GM19043 (cell line): ENCODE measurements around the gene ARMC8.

Experiments
- ATAC-seq: cut with Tn5 transposase; IDR thresholded peaks from one replicate; pipeline ENCODE4 v1.9.1; 2021; ENCODE audit warnings: low read depth; ENCODE audit not compliant: unreplicated experiment

ARMC8 gene

DNA sequence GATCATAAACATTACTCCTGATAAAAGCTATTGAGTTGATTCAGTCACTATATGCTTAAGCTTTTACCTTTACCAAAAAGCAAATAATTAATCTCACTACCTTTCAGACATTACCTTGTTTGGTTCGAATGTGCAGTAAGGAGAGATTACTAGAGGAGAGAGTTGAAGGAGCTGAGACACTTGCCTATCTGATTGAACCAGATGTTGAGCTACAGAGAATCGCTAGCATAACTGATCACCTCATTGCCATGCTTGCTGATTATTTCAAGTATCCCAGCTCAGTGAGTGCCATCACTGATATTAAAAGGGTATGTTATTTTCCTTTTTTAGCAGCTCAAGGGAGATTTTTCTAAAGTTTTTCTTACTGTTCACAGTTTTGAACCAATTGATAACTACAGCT lies 54.6 kb downstream of the ARMC8 start:
- ATAC-seq, result no peak

DNA sequence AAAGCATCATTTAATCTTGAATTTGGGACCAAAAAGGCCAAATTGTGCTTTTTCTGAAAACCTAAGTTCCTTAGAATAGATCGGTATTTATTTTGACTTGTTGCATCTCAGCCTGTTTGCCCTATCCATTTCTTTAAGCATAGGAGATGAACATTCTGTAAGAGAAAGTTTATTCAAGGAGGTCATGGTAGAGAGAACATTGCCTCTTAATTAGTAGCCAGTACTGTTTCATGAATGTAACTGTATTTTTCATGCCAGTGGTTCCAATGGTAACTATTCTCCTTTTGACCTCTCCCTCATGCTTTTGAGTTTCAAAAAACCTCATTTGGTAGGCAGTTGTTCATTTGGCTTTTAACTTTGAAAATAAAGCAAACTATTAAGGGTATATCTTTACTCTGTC lies 55.4 kb downstream of the ARMC8 start:
- no peak for ATAC-seq

DNA sequence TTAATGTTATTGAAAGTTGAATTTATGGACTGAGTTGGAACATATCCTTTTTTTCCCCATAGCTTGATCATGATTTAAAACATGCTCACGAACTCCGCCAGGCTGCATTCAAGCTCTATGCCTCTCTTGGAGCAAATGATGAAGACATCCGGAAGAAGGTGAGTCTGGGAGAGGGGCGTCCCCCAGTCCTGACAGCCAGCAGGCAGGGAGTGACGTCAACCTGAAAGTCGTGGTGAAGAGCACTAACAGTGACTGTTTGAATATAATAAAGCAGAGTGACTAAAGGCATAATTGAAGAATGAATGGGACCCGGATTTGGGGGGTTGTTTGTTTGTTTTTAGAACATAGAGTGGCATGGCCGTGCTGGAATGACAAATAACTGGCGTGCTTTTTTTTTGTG lies 57.9 kb downstream of the ARMC8 start:
- no peak for ATAC-seq

DNA sequence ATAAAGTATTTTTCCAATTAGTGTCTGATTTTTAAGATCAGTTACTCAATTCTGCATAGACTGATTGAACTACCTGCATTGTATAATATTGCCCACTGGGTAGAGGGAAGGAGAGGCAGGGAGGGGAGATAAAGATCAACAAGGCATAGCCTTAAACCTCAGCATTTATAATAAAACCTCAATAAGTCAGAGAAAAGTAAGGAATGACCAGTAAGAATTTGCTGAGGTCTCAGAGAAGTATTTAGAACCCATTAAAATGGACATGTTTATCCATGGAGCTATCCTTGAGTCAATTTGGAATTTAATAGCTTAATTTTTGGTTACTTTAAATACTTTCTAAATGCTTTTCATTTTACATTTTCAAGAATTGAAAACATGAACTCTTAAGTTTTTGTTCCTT lies 62.5 kb downstream of the ARMC8 start:
- no peak for ATAC-seq

DNA sequence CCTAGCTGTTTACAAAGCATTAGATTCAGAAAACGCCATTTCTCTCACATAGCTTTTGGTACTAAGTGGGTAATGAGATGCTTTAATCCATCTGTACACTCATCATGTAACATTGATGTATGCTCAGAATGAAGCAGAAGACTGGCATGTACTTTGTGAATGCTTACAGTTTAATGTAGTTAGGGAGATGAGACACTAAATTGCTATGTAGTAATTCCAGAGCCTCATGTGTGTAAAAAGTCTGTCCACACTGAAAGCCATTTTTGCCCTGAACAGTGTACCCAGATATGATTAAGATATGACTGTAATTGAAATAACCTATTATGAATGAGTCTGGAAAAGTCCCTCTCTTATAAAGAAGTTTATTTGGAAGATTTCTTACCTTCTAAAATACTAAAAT lies 66.5 kb downstream of the ARMC8 start:
- ATAC-seq, result no peak

DNA sequence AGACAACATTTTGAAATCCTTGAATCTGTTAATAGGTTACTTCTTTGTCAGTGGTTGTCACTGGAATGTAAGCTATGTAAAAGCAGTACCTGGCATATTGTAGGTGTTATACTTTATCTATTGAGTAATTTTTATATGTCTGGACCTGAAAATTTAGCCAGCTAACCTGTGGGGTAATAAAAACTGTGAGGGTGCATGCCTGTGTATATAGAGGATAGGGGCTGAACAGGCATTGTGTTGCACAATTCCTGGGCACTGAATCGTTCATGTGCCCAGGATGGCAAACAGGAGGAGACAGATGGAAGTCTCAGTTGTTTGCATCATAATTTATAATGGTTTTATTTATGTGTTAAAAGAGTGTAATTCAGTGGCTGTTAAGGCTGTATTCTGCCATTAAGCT lies 67.1 kb downstream of the ARMC8 start:
- ATAC-seq, result no peak

DNA sequence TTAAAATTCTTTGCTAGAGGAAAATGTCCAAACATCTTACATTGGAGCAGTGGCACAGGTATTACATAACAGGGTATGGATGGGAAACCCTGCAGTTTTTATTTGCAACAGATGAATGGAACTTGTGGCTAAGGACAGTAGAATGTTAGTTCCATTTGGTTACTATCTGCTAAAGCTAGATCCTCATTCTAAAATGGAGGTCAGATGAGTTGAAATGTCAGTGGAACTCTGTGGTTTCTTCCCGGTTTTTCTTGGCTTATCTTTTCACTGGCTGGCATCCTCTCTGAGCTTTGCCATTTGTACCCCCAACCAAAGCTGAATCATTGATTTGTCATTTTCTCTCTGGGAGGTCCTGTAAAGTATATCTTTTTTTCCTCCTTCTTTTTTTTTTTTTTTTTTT lies 68.9 kb downstream of the ARMC8 start:
- no peak for ATAC-seq

DNA sequence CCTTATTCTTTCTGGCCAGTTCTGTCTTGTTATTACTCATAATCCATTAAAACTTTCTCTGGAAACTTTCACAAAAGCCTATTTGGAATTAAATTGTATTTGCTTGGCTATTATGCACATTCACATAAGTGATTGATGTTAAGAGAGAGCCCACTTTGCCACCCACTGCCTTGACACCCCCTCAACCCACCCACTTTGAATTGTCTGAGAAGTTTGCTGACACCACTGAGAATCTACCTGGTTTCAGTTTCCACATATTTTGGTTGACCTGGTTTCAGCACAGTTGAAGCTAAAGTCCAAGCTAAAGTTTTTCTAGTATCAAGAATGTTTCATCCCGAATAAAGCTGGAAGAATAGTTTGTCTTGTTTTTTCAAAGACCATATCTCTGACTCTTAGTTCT lies 70.9 kb downstream of the ARMC8 start:
- ATAC-seq, result no peak

DNA sequence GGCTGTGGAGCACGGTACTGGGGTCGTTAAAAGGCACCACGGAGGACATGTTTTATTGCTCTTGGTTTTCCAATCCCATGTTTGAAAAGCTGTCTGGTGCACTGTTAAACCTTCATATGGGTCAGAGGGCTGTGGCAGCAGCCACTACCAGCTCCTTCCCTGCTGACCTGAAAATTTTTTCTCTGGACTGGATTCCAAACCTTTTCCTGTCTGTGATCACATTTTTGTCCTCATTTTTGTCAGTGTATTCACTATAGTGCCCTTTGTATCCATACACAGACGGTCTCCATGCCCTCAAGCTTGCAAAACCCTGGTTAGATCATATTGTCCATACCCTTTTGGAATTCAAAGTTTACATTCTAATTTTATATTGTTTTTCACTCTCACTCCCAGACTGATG lies 72.0 kb downstream of the ARMC8 start:
- ATAC-seq, result no peak

DNA sequence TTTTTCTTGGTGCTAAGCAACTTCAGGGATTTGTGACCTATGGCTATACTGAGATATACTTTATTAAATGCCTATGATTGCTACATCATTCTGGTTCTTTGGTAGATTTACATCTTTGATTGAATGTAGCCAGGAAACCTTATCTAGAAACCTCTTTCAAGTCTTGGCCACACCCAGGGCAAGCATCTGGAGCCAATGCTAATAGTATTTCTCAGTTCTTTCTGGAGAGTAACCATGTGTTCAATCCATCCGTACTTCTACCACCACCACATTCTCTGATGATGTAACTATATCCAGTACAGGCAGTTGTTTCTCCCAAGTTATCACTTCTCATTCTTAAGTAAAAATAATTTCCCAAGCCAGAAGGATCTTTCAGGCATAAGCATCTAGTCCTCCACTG lies 73.5 kb downstream of the ARMC8 start:
- ATAC-seq, result no peak

DNA sequence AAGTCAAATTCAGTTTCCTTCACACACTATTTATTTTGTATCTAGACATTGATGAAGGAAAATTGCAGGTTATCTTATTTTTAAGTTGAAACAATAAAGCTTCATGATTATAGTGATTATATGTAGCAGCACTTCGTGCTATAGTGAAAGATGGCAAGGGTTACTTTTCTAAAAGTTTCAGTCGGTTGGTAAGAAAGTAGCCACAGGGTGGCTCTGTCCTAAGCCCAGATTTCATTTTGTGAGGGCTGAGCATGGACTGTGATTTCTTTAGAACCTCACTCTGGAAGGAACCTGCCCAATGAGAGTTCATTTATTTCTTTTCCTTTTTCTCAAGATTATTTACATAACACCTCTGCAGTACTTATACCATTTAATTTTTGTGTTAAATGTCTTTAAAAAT lies 76.0 kb downstream of the ARMC8 start:
- ATAC-seq, result no peak

DNA sequence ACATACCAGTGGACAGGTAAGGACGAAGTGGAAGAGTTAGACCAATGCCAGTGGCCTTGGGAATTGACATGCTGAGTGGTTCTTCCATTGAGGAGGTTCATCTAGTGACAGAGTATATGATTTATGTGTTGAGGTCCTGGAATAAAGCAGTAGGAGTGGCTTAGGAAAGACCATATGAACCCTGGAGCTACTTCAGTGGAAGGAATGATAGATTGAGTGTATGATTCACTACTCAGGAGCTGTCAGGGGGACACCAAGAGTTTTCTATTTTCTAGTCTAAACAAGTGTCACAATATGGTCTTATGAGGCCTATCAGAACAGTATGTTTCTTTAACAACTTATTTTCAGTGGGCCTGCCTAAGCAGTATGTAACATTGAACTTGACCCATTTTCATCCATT lies 78.6 kb downstream of the ARMC8 start:
- no peak for ATAC-seq

DNA sequence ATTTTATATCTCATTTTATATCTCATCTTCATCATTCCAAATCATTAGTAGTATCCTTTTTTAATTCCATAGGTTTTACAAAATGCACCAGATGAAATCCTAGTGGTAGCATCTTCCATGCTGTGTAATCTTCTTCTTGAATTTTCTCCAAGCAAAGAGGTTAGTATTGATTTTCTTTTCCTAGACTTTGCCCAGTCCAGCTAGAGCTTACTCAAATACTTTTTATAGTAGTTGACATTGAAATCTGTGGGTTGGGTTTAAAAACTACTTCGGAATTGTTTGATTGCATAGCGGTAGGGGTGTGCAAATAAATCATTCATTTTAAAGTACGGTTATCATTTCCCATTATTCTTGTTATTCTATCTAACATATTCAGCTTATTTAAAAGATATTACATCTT lies 80.0 kb downstream of the ARMC8 start:
- no peak for ATAC-seq

DNA sequence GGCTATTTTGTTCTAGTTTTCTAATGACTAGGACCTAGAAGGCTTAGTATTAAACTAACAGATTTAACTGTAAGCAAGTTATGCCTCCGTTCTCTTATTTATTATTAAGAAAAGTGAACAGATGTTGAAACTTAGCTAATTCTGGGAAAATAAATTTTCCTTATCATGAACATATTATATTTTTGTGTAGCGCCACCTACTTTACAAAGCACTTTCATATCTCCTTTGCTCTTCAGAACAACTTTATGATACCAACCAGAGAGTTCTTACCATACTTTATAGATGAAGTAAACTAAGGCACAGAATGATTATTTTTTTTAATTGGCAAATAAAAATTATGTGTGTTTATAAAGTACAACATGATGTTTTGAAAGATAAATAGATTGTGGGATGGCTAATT lies 83.1 kb downstream of the ARMC8 start:
- no peak for ATAC-seq

DNA sequence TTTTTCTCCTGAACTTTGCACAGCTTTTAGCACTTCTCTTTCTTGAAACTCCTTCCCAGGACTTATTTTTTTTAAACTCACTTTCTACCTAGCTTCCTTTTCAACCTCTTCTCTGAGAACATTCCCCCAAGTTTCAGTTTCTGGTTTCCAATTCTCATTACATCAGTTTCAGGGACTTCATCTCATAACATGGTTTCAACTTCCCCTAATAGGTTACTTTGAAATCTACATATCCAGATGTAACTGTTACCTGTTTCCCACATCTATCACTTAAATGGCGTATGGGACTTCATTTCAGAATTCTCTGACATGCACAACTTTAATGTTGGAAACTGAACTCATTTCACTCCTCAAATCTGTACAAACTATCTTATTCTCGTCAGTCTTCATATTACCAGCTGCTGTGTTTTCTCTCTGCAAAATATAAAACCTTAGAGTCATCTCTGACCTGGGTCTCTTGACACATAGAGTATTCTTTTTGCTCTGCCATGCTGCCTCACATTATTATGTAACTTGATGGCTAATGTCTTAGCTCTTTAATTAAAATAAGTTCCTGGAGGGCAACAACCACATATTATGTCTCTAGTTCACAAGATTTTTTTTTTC lies 84.2 kb downstream of the ARMC8 start:
- ATAC-seq, result peak; percentile 69

DNA sequence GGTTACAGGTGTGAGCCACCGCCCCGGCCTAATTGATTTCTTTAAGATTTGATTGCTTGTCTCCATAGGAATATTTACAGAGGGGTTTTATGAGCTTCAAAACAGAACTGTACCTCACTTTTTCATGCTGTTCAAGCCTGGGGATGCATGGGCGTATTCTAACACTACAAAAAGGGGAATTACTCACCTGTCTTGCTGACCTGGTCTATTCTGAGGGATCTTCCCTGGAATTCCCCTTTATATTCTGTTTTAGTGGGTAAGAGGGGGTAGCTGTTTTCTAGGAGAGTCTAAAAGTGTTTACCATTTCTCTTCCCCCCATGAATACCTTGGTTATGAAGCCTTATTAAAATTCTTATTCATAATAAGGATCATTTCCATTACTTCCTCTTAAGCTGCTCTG lies 94.5 kb downstream of the ARMC8 start:
- no peak for ATAC-seq

DNA sequence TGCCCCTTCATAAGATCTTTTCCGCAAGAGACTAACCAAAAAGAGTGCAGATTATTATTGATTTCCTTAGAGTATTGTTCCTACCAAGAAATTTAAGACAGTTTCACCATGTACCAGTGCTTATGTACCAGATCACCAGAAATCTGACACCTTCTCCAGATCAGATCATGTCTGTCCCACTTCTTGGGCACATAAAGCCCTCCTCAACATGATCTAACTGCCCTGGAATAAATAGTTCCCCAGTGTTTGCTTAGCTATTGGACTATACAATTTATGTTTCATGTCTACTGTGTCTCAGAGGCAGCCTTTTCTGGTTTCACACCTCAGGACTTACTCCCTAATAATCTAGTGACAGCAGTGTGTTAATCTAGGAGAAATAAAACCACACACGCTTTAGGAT lies 95.7 kb downstream of the ARMC8 start:
- ATAC-seq, result no peak

DNA sequence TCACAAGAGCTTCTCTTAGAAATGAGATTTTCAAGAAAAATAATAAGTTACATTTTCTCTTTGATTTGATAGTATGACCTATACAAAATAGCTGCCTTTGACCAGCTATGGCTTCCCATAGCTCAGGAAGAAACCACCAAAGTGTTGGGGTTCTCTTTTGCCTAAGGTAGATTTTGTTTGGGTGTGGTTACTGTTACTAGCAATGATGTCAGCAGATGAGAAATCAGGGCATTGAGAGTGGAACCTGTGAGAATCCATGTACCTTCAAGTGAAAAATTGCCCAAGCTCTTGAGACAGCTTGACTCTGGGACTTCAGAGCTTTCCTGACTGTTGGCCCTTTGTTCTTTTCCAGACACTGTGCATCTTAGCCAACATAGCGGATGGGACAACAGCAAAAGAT lies 97.0 kb downstream of the ARMC8 start:
- ATAC-seq, result no peak

DNA sequence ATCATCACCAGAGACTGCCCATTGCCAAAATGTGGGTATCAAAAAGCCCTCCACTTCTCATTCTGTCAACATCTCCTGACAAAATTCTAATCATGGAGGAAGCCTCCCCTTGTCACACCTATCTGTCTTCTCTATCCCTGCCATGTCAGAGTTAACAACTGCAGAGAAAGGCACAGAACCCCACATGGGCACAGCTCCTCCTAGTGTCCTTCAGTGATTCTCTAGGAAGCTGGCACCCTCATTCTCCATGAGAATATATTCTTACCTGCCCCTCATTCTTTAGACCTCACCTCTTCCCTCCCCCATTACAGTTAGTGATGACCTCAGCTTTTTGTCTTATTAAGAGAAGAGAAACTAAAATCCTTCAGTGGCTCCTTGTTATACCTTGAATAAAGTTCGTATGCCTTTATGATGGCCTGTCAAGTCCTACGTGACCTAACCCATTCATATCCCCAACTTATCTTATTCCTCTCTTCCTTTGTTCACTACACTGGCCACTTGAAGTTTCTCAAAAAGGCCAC lies 97.9 kb downstream of the ARMC8 start:
- ATAC-seq, result no peak

DNA sequence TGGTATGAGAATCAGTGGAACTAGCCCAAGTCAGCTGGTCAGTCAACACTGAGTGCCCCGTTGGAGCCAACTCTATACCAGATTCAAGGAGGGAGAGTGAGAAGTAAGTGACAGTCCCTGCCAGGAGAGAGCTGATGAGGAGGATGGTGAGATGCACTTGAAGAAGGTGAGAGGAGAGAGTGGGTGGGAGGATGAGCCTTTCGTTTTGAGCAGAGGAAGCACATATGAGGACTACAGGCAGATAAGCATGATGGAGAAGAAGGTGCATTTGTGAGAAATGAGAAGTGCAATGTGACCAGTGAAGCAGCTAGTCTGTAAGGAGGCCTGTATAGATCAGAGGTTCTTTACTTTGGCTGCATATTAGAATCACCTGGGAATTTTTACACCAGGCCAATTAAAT lies 102.2 kb downstream of the ARMC8 start:
- no peak for ATAC-seq

DNA sequence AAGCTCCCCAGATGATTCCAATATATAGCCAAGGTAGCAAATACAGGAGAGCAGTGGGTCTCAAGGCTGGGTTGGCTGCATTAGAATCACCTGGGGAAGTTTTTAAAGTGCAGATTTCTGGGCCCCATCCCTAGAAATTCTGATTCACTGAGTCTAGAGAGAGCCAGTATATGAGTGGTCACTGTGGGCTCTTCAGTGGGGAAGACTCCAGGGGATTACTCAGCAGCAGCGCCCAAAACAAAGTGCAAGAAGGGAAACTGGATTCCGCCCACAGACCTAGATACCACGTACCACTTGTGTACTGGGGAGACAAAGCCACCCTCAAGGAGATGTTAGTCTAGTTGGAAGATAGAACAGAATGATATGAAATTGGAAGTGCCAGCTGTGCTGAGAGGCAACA lies 102.6 kb downstream of the ARMC8 start:
- no peak for ATAC-seq

DNA sequence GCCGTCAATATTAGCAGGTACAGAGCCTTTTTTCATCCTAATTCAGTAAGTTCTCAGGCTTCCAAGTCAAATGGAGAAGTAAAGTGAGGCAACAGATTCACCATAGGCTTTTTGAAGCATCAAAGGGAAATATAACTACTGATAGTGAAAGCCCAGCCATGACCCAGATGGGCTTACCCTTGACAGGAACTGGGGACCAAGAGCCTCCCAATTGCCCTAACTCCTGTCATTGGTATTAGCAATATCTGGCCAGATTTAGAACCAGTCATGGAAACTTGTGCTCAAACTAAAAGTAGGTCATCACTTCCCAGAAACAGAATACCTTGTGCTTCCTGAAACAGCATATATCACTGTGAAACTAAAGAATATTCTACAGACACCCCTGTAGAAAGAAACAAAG lies 109.5 kb downstream of the ARMC8 start:
- ATAC-seq, result no peak

DNA sequence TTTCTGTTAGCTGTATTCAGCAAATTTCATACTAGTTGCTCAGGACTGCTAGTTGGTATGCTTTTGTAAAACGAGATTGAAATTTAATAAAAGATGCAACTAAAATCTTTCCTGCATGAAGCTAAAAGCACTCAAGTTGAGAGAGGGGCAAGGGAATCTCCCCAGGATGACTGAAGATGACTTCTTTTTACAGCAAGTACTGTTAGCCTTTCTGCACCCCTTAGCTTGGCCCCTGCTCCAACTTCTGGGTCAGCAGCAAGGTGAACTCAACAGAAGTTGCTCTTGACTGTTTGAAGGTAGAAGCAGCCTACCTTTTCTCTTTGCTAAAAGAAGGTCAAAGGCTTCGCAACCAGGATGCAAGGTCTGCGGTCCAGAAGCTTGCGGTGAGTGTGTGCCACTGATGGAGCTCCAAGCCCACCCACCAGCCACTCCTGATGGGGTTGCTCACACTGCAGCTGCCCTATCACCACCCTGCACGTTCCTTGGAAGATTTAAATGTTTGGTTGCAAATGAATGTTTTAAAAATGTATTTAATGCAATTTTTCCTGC lies 110.0 kb downstream of the ARMC8 start:
- no peak for ATAC-seq
